Ovary (tissue), 9 donors: ENCODE results near the gene GPRIN3. TPM values are rescaled to one million over a fixed set of nuclear protein-coding genes. Genes with fewer than 3 reads are reported as not detected.

ENCODE experiments used
- DNase-seq, 5 donors: peaks; one replicate each; pipeline ENCODE4 v3.0.0-alpha.2; 2019 to 2020
- H3K27ac ChIP-seq, 2 donors: fragments of 200-600 bp; one replicate each; pipeline versions ENCODE4 v1.5.1 to v1.8.0; 2019 to 2022
- H3K27me3 ChIP-seq: fragments of 200-600 bp; one replicate; pipeline ENCODE4 v1.8.0; 2022
- H3K36me3 ChIP-seq: fragments of 200-600 bp; sonication (generic); one replicate; pipeline ENCODE4 v1.5.1; 2019
- H3K4me1 ChIP-seq: one replicate; pipeline ENCODE4 v1.8.1; 2013; ENCODE audit warnings: mild to moderate bottlenecking, moderate library complexity; ENCODE audit not compliant: insufficient read depth
- H3K4me3 ChIP-seq: fragments of 200-600 bp; sonication (generic); one replicate; pipeline ENCODE4 v1.5.1; 2017
- H3K9me3 ChIP-seq, 2 donors: fragments of 200-600 bp in 1 of 2; sonication (generic) in 1 of 2; one replicate each; pipeline versions ENCODE4 v1.5.1 to v1.8.1; 2013 to 2019; ENCODE audit warnings: mild to moderate bottlenecking in 1 of 2, moderate library complexity in 1 of 2
- CTCF ChIP-seq, 3 donors: fragments of 450-650 bp in 2 of 3; fragments of 200-600 bp in 1 of 3; IDR thresholded peaks; one replicate each; pipeline versions ENCODE4 v1.5.1 to v1.8.0; 2016 to 2022; ENCODE audit warnings: antibody characterized with exemption in 3 of 3, mild to moderate bottlenecking in 1 of 3
- EP300 ChIP-seq: sonication (generic); formaldehyde crosslinking; IDR thresholded peaks from one replicate; pipeline ENCODE4 v1.6.1; 2017; ENCODE audit warnings: antibody characterized with exemption
- POLR2A ChIP-seq: fragments of 450-650 bp; IDR thresholded peaks from one replicate; pipeline ENCODE4 v1.6.1; 2017; ENCODE audit warnings: antibody characterized with exemption, mild to moderate bottlenecking, moderate library complexity
- WGBS, 3 donors: extraction: QIAGEN DNeasy Blood & Tissue Kit in 1 of 3; methylation state at CpG; one replicate each; pipeline versions ENCODE4 v1.1.5 to v1.1.7; 2013 to 2017; 5-methylcytosine and 5-hydroxymethylcytosine counted together
- intact Hi-C, 4 donors: fragments of 100-400 bp; cut with DNase I; formaldehyde crosslinking; loops; one replicate each; pipeline versions ENCODE4 v1.11.0 to v1.15.1; 2022 to 2023
- polyA plus RNA-seq, 2 donors: library from polyadenylated mRNA; stranded (reverse); fragments of 200-250 nt in 1 of 2; fragments of 350-450 nt in 1 of 2; fragmentation: Illumina TruSeq in 1 of 2; extraction: RNeasy Lipid Tissue Mini Kit (QIAGEN cat#74804) in 1 of 2; gene quantifications; one replicate each; pipeline ENCODE4 v1.2.3, GENCODE V29; 2013 to 2014
- total RNA-seq, 7 donors: library from RNA; depleted of rRNA in 2 of 7; stranded (reverse); fragments of >200 nt in 2 of 7; fragmentation: NEBNext Ultra II Directional in 3 of 7; extraction: Animal tissue kit (Norgen Biotek cat#: 25700) in 3 of 7; gene quantifications; one replicate each; pipeline versions ENCODE4 v1.1.0 to v1.2.4, GENCODE V29; 2016 to 2023
- donor health status: DM: no; HTN: no; CAD: no; lungs with moderate emphysema.
- donor health status: DM: no; HTN: no; CAD: no.
- donor health status: Bipolar disorder and iron deficiency.
- donor health status: DM: yes; HTN: yes; CAD: no.
- donor health status: DM: no; HTN: no; CAD: no.
- donor health status: DM: yes; HTN: yes; CAD: no.

GPRIN3 gene
- total and polyA plus RNA-seq, 9 donors = 1.0 to 6.8 (median 3.7) TPM

GRCh38 chr4:89285745-89286144 is 21.9 kb downstream of the GPRIN3 start:
- no peaks in the 10 kb centered on the region for H3K36me3 ChIP-seq
- no peak overlapping the region for H3K4me3 ChIP-seq
- no peak overlapping the region for H3K27ac ChIP-seq
- H3K9me3 ChIP-seq = no peaks in the 10 kb centered on the region
- H3K27me3 ChIP-seq = no peaks in the 10 kb centered on the region
- DNase-seq = no peak
- intact Hi-C loops = no loop called here
- H3K4me1 ChIP-seq = no peaks in the 10 kb centered on the region
- no peak for TF ChIP-seq POLR2A
- TF ChIP-seq CTCF (IDR thresholded peaks at IDR 0.05) = no peak
- TF ChIP-seq EP300 = no peak
- 55 to 65% (median 59%) methylated on average over 2 of the region's 2 CpGs for WGBS, 3 donors

GRCh38 chr4:89284828-89285227 is 22.8 kb downstream of the GPRIN3 start:
- WGBS, 3 donors = 88 to 94% (median 91%) methylated on average over 3 of the region's 3 CpGs
- H3K4me1 ChIP-seq = no peaks in the 10 kb centered on the region
- intact Hi-C loops = no loop called here
- H3K4me3 ChIP-seq = no peak overlapping the region
- H3K27me3 ChIP-seq = no peaks in the 10 kb centered on the region
- H3K36me3 ChIP-seq = no peaks in the 10 kb centered on the region
- no peak for DNase-seq
- H3K9me3 ChIP-seq = no peaks in the 10 kb centered on the region
- no peak overlapping the region for H3K27ac ChIP-seq
- TF ChIP-seq CTCF (IDR thresholded peaks at IDR 0.05) (no peak), POLR2A (no peak), EP300 (no peak)

GRCh38 chr4:89284020-89284424 is 23.6 kb downstream of the GPRIN3 start:
- H3K4me1 ChIP-seq = no peaks in the 10 kb centered on the region
- no peak overlapping the region for H3K27ac ChIP-seq
- intact Hi-C loops = no loop called here
- TF ChIP-seq CTCF (IDR thresholded peaks at IDR 0.05) (no peak), POLR2A (no peak)
- H3K27me3 ChIP-seq = no peaks in the 10 kb centered on the region
- DNase-seq = no peak
- WGBS, 3 donors = 91 to 93% (median 92%) methylated on average over 2 of the region's 2 CpGs
- H3K36me3 ChIP-seq = no peaks in the 10 kb centered on the region
- H3K4me3 ChIP-seq = no peak overlapping the region
- H3K9me3 ChIP-seq = no peaks in the 10 kb centered on the region

- H3K27me3 ChIP-seq = no peaks in the 10 kb centered on the region
- H3K27ac ChIP-seq = no peak overlapping the region
- no peak for DNase-seq
- H3K4me3 ChIP-seq = no peak overlapping the region
- H3K36me3 ChIP-seq = no peaks in the 10 kb centered on the region
- intact Hi-C loops = no loop called here
- 90 to 94% (median 91%) methylated on average over 5 of the region's 5 CpGs for WGBS, 3 donors
- TF ChIP-seq CTCF (IDR thresholded peaks at IDR 0.05) (no peak), EP300 (no peak), POLR2A (no peak)
- no peaks in the 10 kb centered on the region for H3K9me3 ChIP-seq
- no peaks in the 10 kb centered on the region for H3K4me1 ChIP-seq
Measured at GRCh38 chr4:89283226-89284009, 24.2 kb downstream of the GPRIN3 start.
